Left cardiac atrium (tissue), 2 donors: Measurements from ENCODE around the gene CHST2. TPM values are rescaled to one million over a fixed set of nuclear protein-coding genes. Genes with fewer than 3 reads are reported as not detected.

Experiments
- total RNA-seq, 2 donors: library from RNA; stranded (reverse); fragmentation: NEBNext Ultra II Directional; extraction: Animal tissue kit (Norgen Biotek cat#: 25700); gene quantifications; one replicate each; pipeline ENCODE4 v1.2.1, GENCODE V29; 2021
- donor health status: DM: no; HTN: yes; CAD: no; lungs with severe emphysema.
- donor health status: DM: yes; HTN: yes; CAD: no.

Gene CHST2
- total RNA-seq, 2 donors from 2014 or later, result 2.3 to 6.7 TPM

Other genes starting within 250 kb of the CHST2 start
- 100 to 1,000 TPM; 126 to 153 TPM for gene PCOLCE2, start 230.7 kb upstream of the CHST2 start, total RNA-seq
- 1 to 10 TPM; 9.0 to 9.5 TPM for gene PAQR9, start 156.1 kb upstream of the CHST2 start, total RNA-seq
- 10 to 100 TPM; 46.8 to 48.9 TPM for gene U2SURP, start 118.2 kb upstream of the CHST2 start, total RNA-seq